ENCODE results near the gene USP20. TPM values are rescaled to one million over a fixed set of nuclear protein-coding genes. Genes with fewer than 3 reads are reported as not detected.
"Not testable (repeated sequence)": the region's sequence is repeated elsewhere in the genome, so short reads cannot be mapped to it uniquely, and the experiment has no call there.

USP20 gene
- total RNA-seq, 1 donor from 2014 or later: 16.0 TPM

DNA sequence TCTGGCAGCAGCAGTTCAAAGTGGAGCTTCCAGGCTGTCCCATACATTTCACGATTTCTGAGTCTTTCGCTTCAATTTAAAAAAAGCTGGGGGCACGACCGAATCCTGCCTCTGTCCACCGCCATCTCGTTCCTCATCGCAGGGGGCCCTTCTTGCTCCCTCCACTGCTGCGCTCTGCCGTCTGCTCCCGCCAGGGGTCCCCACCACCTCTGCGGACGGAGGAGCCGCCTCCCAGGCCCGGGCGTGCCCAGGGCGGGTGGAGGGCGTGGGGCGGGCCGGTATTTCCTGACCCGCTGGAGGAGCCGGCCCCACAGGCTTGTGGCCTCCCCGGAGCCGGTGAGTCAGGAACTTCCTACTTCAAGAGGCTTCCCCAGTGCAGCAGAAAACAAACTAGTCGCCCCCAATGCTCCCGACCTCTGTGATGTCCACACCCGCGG lies 50.4 kb downstream of the USP20 start:
- intact Hi-C loops (cut with DNase I): loop anchor here (2.0 to 5.0 kb wide), 4 partner anchors 77 to 352 kb away; partner anchors contain the start of gene FNBP1
- peak; percentile 97 for DNase-seq (ENCODE audit: low spot score)

DNA sequence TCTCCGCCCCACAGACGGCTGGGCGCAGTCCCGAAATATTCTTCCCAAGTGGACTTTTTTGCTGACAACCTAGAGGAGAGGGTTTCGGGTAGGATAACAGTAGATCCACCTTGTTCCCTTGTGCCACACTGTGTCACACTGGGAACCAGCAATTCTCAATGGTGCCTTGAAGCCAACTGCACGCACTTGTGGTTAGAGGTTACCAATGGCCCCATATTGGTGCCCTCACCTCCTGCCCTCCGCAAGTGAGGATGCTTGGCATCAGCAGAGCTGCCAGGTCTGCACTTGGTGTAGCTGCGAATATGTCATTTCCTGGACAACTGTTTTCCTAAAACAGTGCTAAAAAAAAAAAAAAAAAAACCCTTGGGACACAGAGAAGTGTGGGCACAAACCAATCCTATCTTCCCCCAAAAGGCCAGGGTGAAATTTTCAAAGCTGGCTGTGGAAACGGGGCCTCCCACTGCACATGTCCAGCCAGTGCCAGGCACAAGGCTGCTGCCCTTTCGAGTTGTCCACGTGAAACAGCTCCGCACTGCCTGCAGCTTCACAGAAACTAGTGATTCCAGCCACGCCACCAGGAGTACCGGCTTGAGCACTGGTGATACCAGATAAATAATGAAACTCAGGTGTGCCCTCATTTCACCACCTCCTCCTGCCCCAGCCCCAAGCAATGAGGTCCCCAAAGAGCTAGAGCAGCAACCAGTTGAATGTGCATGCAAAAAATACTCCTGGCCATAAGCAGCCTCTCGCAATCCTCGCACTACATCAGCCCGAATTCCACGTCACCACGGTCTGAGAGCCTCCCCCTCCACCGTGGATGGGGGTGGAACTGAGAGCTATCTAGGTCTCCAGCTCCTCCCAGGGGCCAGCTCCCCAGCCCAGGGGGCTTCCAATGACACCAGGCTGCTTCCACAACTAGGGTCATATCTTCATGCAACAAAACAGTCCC lies 51.2 kb downstream of the USP20 start:
- DNase-seq (ENCODE audit: low spot score): no peak
- intact Hi-C loops (cut with DNase I): loop anchor here (5.0 kb wide), 2 partner anchors 76 to 351 kb away; no protein-coding TSS in a partner anchor

DNA sequence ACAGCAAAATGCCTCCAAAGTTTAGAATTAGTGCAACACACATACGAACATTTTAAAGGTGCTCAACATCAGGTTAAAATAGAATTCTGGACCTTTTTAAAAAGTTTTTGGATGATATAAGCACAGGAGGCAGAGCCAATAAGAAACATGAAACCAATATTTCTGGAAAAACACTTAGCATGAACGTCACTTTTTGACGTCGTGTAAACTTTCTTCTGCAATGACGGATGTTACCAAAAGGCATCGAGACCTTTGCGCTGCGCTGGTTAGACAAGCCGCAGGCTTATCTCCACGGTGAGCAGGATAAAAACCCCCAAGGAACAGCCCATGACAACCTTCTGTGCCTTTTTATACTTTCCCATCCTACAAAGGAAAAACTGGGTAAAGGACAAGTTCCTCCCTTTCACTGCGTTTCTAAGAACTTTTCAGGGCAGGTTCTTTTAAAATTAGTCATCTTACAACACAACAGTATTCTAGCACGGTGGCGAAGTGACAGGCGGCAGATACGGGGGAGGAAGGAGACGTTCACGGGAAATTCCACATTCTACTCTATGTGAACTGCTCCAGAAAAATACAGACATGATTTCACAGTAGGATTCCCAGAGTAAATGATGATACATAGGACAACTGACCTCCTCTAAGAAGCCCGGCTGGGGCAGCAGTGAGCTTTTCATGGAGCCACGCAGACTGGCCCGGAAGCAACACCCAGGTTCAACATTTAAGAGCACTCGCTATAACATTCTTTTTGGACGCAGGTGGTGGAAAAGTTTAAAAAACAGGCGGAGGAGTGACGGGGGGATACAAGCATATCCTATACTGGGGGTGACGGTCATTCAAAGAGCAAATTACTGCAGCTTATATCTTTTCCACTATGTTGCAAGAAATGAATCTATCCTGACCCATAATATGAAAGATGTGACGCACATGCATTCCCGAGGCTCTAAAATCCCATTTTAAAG lies 52.4 kb downstream of the USP20 start:
- intact Hi-C loops (cut with DNase I): loop anchor here (5.0 kb wide), 2 partner anchors 75 to 350 kb away; no protein-coding TSS in a partner anchor

DNA sequence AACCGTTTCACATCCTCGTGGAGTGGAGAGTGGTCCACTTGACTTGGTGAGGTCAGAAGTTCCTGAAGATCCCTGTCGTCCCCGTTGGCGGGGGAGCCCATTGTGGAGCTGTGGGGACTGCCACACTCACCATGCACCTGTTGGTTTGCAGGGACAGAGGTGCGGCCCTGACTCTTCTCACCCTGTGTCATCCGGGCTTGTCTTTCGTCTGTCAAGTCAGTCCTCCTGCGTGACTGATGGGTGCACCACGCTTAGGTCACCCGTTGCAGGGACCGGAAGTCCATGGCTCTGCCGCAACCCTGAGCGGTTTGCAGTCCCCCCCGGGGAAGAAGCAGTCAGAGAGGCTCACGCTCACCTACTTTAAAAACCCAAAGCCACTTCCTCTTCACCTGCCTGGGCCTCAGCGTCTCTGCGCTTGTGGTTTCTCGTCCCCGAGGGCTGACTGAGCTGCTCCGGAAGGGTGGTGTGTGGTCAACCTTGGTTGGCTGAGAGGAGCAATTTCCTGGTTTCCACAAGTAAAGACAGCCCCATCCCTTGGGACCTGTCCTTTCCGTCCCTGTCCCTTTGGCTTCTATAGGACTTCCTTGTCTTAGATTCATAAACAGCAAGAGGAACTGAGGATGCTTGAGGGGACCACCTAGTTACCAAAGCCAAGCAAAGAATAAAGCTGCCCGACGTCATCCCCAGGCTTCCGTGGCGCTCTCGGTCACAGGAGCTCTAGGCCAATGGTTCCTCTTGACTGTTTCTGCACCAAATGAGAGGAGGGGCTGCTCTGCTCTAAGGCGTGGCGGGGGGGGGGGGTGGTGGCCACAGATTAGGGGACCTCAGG lies 53.2 kb downstream of the USP20 start:
- peak; percentile 94 for DNase-seq (ENCODE audit: low spot score)
- intact Hi-C loops (cut with DNase I): loop anchor here (5.0 kb wide), 2 partner anchors 74 to 349 kb away; no protein-coding TSS in a partner anchor

More for the DNA sequence above, 52.4 kb downstream of the USP20 start:
- DNase-seq (ENCODE audit: low spot score): no peak

DNA sequence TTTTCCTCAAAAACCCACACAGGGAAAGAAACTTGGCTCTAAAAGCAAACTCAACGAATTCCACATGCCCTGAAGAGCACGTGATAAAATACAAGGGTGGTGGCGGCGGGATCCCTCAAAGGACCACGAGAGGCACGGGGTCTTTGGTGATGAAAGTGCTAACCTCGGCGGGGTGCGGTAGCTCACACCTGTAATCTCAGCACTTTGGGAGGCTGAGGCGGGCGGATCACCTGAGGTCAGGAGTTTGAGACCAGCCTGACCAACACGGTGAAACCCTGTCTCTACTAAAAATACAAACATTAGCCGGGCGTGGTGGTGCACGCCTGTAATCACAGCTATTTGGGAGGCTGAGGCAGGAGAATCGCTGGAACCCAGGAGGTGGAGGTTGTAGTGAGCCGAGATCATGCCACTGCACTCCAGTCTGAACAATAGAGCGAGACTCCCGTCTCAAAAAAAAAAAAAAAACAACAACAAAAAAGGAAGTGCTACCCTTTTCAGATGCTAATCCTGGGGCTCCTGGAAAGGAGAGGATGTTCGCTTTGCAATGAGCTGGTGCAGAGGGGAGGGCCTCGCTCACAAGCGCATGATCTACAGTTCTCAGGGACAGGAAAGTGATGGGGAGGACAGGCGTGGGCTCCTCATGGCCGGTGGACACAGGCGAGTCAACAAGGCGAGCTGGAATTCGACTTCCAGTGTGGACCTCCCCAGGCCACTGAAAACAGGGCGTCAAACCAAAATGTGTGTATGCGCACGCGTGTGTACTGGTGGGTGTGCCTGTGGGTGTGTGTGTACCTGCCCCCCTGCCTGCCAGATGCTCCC lies 54.1 kb downstream of the USP20 start:
- DNase-seq (ENCODE audit: low spot score): no peak
- intact Hi-C loops (cut with DNase I): loop anchor here (5.0 kb wide), 2 partner anchors 73 to 348 kb away; no protein-coding TSS in a partner anchor

DNA sequence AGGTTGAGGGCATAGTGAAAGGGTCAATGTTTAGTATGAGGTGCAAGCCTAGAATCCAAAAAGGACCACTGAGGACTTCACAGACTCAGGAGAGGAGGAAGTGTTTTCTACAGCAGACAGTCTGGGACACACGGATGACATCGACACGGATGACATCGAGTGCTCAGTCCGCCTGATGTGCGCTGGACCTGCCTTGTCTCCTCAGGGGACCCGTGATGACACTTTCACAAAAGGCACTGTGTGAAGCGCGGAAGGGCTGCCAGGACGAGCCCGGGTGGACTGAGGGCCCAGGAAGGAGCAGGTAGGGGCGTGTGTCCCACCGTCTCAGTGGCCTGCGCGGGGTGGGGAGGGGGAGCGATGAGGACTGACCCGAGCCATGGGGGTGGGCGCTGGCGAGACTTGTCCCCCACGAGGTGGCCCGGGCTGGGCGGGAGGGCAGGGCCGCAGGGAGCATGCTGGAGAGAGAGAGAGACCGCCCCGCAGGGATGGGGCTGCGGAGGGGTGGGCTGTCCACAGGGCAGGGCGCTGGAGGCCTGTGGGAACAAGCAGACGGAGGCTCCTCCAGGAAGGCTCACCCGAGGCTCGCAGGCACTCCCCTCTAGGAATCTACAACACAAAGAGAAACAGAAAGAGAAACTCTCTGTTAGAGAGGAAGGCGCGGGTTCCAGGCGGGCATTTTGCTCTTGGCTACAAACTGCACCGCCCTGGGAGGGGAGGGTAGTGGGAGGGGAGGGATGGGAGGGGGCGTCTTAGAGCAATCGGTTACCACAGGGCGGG lies 54.9 kb downstream of the USP20 start:
- no peak for DNase-seq (ENCODE audit: low spot score)
- intact Hi-C loops (cut with DNase I): loop anchor here (5.0 kb wide), 2 partner anchors 72 to 347 kb away; no protein-coding TSS in a partner anchor

DNA sequence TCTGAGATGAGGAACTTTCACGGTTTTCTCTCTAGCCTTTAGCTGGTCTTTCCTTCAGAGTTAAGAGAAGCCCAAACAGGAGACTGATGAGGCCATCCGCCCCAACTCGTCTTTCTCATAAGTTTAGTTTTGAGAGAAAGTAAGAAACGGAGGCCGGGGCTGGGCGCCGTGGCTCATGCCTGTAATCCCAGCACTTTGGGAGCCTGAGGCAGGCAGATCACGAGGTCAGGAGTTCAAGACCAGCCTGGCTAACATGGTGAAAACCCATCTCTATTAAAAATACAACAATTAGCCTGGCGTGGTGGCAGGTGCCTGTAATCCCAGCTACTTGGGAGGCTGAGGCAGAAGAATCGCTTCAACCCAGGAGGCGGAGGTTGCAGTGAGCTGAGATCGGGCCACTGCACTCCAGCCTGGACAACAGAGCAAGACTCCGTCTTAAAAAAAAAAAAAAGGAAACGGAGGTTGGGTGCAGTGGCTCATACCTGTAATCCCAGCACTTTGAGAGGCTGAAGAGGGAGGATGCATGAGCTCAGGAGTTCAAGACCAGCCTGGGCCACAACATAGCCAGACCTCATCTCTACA lies 55.6 kb downstream of the USP20 start:
- DNase-seq (ENCODE audit: low spot score); intact Hi-C loops (cut with DNase I): not testable (repeated sequence)

DNA sequence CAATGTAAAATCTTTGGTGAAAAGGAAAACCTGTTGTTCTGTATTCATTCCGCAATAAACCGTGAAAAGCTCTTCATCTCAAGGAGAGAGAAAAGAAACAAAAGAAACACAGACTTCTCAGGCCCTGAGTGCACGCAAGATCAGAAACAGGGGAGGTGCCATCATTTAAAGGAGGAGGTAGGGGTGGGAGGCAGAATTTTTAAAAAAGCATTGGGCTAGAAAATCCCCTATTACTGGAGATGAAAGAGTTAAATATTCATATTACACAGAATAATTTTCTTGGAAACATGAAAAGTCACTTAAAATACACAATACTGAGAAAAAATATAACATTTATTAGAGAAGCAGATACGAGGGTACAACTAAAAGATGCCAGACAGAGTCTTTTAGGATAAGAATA lies 56.3 kb downstream of the USP20 start:
- DNase-seq (ENCODE audit: low spot score): no peak
- intact Hi-C loops (cut with DNase I): no loop called here

DNA sequence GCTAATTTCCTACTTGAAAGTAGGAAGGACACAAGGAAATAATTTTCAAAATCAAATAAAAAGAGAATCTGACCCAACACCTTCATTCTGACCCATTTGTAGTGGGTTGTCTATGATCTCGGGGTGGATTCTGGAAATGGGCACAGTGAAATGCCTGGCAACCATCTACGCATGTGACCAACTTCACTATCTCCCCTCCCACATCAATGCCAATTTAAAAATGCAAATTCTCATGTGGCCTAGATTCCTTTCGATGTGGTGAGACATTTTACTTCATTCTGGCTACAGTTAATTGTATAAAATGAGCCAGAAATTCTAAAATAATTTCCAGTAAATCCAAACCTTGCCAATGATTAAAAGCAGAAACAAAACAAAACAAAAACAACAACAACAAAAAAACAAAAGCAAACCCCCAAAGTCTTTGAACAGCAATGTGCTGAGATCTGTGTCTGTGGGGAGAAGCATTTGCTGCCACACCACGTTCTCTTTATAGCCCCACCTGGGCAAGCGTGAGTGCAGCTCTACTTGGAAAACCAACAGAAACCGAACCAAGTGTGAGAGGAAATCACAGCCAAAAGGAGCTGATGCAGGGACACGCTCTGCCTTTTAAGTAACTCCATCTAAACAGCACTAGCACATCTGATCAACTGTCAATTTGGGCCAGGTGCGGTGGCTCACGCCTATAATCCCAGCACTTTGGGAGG lies 59.0 kb downstream of the USP20 start:
- DNase-seq (ENCODE audit: low spot score): peak; percentile 27
- intact Hi-C loops (cut with DNase I): no loop called here

DNA sequence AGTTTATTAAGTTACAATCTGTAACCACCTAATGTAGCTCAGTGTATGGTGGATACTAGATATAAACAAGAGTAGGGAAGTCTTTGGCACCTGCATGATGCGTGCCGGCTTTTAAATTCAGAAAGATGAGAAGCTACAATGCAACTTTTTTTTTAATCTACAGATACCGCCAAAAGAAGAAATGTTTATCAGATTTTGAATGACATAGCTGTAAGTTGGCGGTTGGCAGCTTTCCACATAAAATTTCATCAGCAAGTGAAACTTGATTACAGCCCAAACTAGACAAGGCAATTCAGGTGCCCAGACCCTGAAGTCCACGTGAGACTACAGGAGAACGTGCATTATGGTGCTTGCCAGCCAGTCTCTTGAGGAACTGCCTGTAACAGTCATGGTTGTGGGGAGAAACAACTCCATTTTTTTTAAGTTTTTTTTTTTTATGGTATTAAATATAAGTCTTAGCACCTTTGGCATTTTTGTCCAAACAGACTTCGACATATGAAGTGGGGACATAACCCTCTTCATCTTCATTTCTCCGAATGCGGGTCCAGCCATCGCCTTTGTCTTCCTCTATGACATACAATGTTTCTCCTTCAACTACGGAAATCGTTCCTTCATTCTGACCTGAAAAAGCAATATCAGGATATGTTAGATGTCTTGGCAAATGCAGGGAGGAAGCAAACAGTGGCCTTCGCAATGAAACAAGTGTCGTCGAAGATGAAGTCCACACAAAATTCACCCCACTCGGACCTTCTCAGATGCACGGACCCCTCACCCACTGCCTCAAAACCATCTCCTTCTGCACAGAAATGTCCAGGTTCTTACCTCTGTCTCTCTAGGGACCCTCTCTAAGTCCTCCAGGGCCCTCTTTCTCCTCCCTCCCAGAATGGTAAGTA lies 60.4 kb downstream of the USP20 start:
- intact Hi-C loops (cut with DNase I): no loop called here
- DNase-seq (ENCODE audit: low spot score): peak; percentile 19

DNA sequence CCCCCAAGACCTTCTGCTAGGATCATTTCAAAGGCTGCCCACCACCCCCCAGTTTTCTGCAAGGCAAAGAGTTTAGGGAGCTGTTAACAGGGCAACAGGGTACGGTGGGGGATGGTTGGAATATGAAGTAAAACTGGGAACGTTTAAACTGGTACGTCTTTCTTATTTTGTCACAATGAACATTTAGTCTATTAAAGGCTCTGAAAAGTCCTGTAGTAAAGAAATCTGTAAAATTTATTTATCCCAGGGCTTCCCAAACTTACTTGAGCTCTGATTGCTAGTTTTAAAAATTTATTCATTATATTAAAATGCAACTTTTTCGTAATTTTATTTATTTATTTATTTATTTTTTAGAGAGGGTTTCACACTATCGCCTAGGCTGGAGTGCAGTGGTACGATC lies 62.0 kb downstream of the USP20 start:
- peak; percentile 14 for DNase-seq (ENCODE audit: low spot score)
- intact Hi-C loops (cut with DNase I): no loop called here

DNA sequence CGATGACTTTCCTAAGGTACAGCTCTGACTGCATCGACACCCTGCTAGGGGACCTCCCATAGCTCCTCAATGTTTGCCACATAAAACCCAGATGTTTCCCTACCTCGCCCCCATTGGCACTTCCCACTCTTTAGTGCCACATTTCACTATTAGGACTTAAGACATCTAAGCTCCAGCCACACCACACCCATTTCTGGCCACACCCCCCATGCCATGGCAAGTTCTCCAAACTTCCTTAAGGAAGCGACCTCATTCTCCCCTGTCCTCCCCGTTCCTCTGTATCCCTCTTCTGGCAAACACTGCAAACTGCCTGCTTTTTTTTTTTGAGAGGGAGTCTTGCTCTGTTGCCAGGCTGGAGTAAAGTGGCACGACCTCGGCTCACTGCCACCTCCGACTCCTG lies 62.9 kb downstream of the USP20 start:
- intact Hi-C loops (cut with DNase I): no loop called here
- DNase-seq (ENCODE audit: low spot score): no peak

DNA sequence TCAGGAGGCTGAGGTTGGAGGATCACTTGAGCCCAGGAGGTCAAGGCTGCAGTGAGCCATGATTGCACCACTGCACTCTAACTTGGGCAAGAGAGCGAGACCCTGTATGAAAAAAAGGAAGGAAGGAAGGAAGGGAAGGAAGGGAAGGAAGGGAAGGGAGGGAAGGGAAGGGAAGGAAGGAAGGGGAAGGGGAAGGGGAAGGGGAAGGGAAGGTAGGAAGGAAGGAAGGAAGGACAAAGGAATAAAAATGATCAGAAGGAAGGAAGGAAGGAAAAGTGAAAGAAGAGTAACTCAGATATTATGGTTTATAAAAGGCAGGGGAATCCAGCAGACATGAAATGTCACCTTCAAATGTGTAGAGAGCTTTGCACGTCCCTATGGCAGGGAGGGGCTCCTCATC lies 64.4 kb downstream of the USP20 start:
- no peak for DNase-seq (ENCODE audit: low spot score)
- intact Hi-C loops (cut with DNase I): no loop called here

DNA sequence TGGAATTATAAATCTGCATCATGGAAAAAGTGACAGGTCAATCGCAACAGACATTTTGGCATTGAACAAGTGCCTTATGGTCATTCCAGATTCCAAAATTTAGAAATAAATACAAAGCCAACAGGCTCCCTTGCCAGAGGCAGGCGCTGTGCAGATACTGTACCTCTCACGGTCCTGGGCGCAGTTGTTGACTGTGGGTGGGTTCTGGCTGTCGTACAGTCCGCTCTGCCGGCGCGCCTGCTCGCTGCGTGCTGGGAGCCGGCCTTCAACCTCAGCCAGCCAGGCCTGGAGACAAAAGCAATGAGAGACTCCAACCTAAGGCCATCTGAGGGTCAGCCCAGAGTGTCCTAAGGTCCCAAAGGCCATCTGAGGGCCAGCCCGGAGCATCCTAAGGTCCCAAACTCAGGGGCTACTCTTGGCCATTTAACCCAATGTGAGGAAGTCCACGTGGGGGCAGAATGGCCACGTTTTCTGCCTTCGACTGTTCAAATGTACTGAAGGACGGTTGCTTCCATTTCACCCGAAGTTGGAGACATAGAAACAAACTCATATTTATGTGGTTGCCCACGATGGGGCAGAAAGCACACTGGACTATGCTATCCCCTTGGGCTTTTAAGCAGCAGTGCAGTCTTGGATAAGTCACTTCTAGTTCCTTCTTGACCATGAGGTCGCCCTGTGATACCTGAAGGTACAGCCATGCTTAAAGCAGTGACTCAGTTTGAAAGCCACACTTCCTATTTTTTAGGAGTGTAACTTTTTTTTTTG lies 65.2 kb downstream of the USP20 start:
- DNase-seq (ENCODE audit: low spot score): no peak
- intact Hi-C loops (cut with DNase I): no loop called here
